HG02759 (cell line): ENCODE measurements around the gene CDAN1.
"Not testable (repeated sequence)": the region's sequence is repeated elsewhere in the genome, so short reads cannot be mapped to it uniquely, and the experiment has no call there.

Experiments used
- ATAC-seq: cut with Tn5 transposase; IDR thresholded peaks from one replicate; pipeline ENCODE4 v1.9.1; 2021; ENCODE audit warnings: mild to moderate bottlenecking, moderate library complexity; ENCODE audit not compliant: unreplicated experiment

The CDAN1 gene

GRCh38 chr15:42736793-42737528 is at the start of gene CDAN1:
TSS of gene CDAN1 (minus strand) at chr15:42737128. CDS start at chr15:42737102, 26 bp downstream.
- peak; percentile 88 for ATAC-seq

- ATAC-seq = no peak
Observed at GRCh38 chr15:42785569-42785968, 48.6 kb upstream of the CDAN1 start.

GRCh38 chr15:42784705-42785104 is 47.8 kb upstream of the CDAN1 start:
- ATAC-seq = no peak

- ATAC-seq = no peak
Observed at GRCh38 chr15:42782716-42783115, 45.8 kb upstream of the CDAN1 start.

GRCh38 chr15:42775416-42775815 is 38.5 kb upstream of the CDAN1 start:
- no peak for ATAC-seq

- ATAC-seq = no peak
Observed at GRCh38 chr15:42772901-42773300, 36.0 kb upstream of the CDAN1 start.

GRCh38 chr15:42772144-42772543 is 35.2 kb upstream of the CDAN1 start:
- no peak for ATAC-seq

- ATAC-seq = not testable (repeated sequence)
Observed at GRCh38 chr15:42766109-42766508, 29.2 kb upstream of the CDAN1 start.

GRCh38 chr15:42764154-42764731 is 27.3 kb upstream of the CDAN1 start:
- ATAC-seq = not testable (repeated sequence)

- ATAC-seq = not testable (repeated sequence)
Observed at GRCh38 chr15:42761813-42762212, 24.9 kb upstream of the CDAN1 start.

- no peak for ATAC-seq
Observed at GRCh38 chr15:42760759-42761158, 23.8 kb upstream of the CDAN1 start.

- no peak for ATAC-seq
Observed at GRCh38 chr15:42759093-42759492, 22.2 kb upstream of the CDAN1 start.

GRCh38 chr15:42750306-42750705 is 13.4 kb upstream of the CDAN1 start:
- no peak for ATAC-seq

GRCh38 chr15:42749266-42749665 is 12.3 kb upstream of the CDAN1 start:
- ATAC-seq = no peak

- no peak for ATAC-seq
Observed at GRCh38 chr15:42744195-42744594, 7.3 kb upstream of the CDAN1 start.

GRCh38 chr15:42742149-42742548 is 5.2 kb upstream of the CDAN1 start:
- ATAC-seq = no peak

GRCh38 chr15:42741710-42742109 is 4.8 kb upstream of the CDAN1 start:
- no peak for ATAC-seq

- no peak for ATAC-seq
Observed at GRCh38 chr15:42737529-42738328, 801 bp upstream of the CDAN1 start.

GRCh38 chr15:42736178-42736792 is 643 bp downstream of the CDAN1 start:
- peak; percentile 36 for ATAC-seq

- ATAC-seq = no peak
Observed at GRCh38 chr15:42735382-42736165, 1.4 kb downstream of the CDAN1 start.
